Stimulated activated naive CD8-positive, alpha-beta T cell treated with anti-CD3 and anti-CD28 coated beads, Interleukin-15, Interleukin-2, amounts not matched to agents 100 U/mL and 50 U/mL, for 24 hours (primary cell): ENCODE measurements around the gene TRPC5OS.

Experiments used
- ATAC-seq: fragments of 150-1000 bp; cut with Tn5 transposase; one replicate; pipeline ENCODE4 v1.10.0; 2021
- DNase-seq: peaks from one replicate; pipeline ENCODE4 v3.0.0; 2021

The TRPC5OS gene

DNA sequence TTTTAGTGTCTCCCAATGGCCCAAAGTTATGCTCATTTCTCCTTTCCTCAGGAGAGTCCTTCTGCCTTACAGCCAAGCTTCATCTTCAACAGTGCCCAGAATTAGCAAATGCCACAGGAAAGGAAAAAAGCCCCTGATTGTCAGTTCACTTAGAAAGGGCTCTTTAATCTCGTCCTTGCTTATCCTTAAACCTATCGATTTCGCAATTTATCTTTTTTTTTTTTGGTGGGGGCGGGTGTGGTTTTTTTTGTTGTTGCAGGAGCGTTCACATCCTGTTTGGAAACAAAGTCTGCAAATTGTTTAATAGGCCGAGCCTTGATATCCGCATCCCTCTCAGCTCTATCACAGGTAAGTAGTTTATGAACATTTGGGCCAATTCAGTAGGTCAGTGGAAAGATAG is 20.2 kb downstream of the TRPC5OS start:
- DNase-seq: no peak
- ATAC-seq: no peak

GRCh38 chrX:111914398-111915090 is 38.6 kb downstream of the TRPC5OS start:
- no peak for DNase-seq
- ATAC-seq: no peak

DNA sequence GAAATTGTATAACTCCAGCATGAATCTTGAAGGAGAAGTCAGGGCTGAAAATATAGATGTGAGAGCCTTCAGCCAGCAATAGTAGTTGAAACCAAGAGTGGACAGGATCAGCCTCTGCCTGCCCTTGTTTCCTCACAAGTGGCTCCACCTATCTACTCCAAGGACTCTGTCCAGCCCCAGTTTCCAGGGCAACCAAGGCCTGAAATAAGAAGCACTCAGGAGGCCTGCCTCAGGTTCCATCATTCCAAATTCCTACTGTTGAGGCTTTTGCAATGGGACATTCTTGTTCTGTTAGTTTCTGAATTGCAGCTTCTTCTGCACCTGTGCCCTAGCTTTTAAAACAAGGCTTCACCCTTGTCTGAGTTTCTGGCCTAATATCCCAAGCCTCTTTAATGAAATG is 41.6 kb downstream of the TRPC5OS start:
- ATAC-seq (no peak), DNase-seq (no peak)

- ATAC-seq: no peak
- no peak for DNase-seq
Observed at GRCh38 chrX:111928456-111928855, 52.5 kb downstream of the TRPC5OS start.
